ENCODE results near the gene RIMBP2.

Gene RIMBP2

GRCh38 chr12:130710733-130711080, 5.4 kb downstream of the RIMBP2 start:
- Histone ChIP-seq H3K27ac (no peak overlapping the region), H3K4me3 (no peak overlapping the region)
- peak; percentile 52 for DNase-seq (ENCODE audit: low spot score)
- TF ChIP-seq, protein P1, sequence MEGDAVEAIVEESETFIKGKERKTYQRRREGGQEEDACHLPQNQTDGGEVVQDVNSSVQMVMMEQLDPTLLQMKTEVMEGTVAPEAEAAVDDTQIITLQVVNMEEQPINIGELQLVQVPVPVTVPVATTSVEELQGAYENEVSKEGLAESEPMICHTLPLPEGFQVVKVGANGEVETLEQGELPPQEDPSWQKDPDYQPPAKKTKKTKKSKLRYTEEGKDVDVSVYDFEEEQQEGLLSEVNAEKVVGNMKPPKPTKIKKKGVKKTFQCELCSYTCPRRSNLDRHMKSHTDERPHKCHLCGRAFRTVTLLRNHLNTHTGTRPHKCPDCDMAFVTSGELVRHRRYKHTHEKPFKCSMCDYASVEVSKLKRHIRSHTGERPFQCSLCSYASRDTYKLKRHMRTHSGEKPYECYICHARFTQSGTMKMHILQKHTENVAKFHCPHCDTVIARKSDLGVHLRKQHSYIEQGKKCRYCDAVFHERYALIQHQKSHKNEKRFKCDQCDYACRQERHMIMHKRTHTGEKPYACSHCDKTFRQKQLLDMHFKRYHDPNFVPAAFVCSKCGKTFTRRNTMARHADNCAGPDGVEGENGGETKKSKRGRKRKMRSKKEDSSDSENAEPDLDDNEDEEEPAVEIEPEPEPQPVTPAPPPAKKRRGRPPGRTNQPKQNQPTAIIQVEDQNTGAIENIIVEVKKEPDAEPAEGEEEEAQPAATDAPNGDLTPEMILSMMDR (IDR thresholded peaks at IDR 0.05): no peak

GRCh38 chr12:130709971-130710732, 5.9 kb downstream of the RIMBP2 start:
- peak; percentile 36 for DNase-seq (ENCODE audit: low spot score)
- TF ChIP-seq, protein P1 (IDR thresholded peaks at IDR 0.05): no peak
- no peak overlapping the region for H3K27ac ChIP-seq
- H3K4me3 ChIP-seq: no peak overlapping the region

- Histone ChIP-seq H3K4me3 (no peak overlapping the region), H3K27ac (no peak overlapping the region)
- TF ChIP-seq, protein P1 (IDR thresholded peaks at IDR 0.05): no peak
- peak; percentile 41 for DNase-seq (ENCODE audit: low spot score)
Observed at GRCh38 chr12:130709151-130709970, 6.7 kb downstream of the RIMBP2 start.

DNA sequence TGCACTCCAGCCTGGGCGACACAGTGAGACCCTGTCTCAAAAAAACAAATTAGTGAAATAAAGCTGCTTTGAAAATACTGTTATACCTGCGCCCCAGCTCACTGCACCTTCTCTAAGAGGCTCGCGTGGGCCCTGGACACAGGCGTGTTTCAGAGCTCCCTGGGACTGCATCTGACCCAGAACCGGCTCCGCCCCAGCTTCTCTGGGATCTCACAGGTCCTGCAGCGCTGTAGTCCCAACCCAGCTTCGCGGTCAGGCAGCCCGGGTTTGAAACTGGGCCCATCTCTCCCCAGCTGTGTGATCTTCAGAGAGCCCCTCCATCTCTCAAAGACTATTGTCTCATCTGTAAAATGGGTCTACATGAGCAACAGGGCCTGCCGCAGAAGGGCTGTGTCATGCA, 7.5 kb downstream of the RIMBP2 start:
- Histone ChIP-seq H3K27ac (no peak overlapping the region), H3K4me3 (no peak overlapping the region)
- DNase-seq (ENCODE audit: low spot score): peak; percentile 45
- TF ChIP-seq, protein P1 (IDR thresholded peaks at IDR 0.05): no peak

- Histone ChIP-seq H3K4me3 (no peak overlapping the region), H3K27ac (no peak overlapping the region)
- TF ChIP-seq, protein P1 (IDR thresholded peaks at IDR 0.05): no peak
- peak; percentile 40 for DNase-seq (ENCODE audit: low spot score)
Observed at GRCh38 chr12:130707571-130707891, 8.6 kb downstream of the RIMBP2 start.

GRCh38 chr12:130706885-130707570, 9.1 kb downstream of the RIMBP2 start:
- no peak overlapping the region for H3K4me3 ChIP-seq
- peak; percentile 41 for DNase-seq (ENCODE audit: low spot score)
- no peak overlapping the region for H3K27ac ChIP-seq
- TF ChIP-seq, protein P1 (IDR thresholded peaks at IDR 0.05): no peak
